Body of pancreas (tissue), 4 donors: ENCODE measurements around the gene PHAX. TPM values are rescaled to one million over a fixed set of nuclear protein-coding genes. Genes with fewer than 3 reads are reported as not detected.

Experiments
- ATAC-seq: fragments of 150-250 bp; one replicate; pipeline ENCODE4 v1.9.1; 2016
- DNase-seq, 4 donors: peaks; one replicate each; pipeline ENCODE4 v3.0.0-alpha.2; 2019
- H3K27ac ChIP-seq, 4 donors: fragments of 200-600 bp; sonication (generic); 1 replicate in 3 of 4; 2 replicates in 1 of 4; pipeline versions ENCODE4 v1.5.1 to v1.6.1; 2016 to 2019; ENCODE audit warnings: mild to moderate bottlenecking in 1 of 4, mixed read lengths in 1 of 4, moderate library complexity in 1 of 4
- H3K27me3 ChIP-seq, 2 donors: fragments of 200-600 bp; sonication (generic); one replicate each; pipeline ENCODE4 v1.6.0; 2016; ENCODE audit warnings: mild to moderate bottlenecking in 1 of 2
- H3K36me3 ChIP-seq, 2 donors: fragments of 200-600 bp; sonication (generic); replicated peaks in 1 of 2; 2 replicates each; pipeline ENCODE4 v1.5.1; 2016; ENCODE audit warnings: low read depth in 2 of 2; ENCODE audit not compliant: insufficient read depth in 1 of 2
- H3K4me1 ChIP-seq: fragments of 200-600 bp; sonication (generic); one replicate; pipeline ENCODE4 v1.6.0; 2016
- H3K4me3 ChIP-seq, 2 donors: fragments of 200-600 bp; sonication (generic); 1 replicate in 1 of 2; 2 replicates in 1 of 2; pipeline ENCODE4 v1.5.1; 2016 to 2019
- H3K9me3 ChIP-seq, 3 donors: fragments of 200-600 bp; sonication (generic); 1 replicate in 2 of 3; 2 replicates in 1 of 3; pipeline ENCODE4 v1.5.1; 2016
- POLR2A ChIP-seq, 3 donors: fragments of 450-650 bp; IDR thresholded peaks; one replicate each; pipeline ENCODE4 v1.6.1; 2016; ENCODE audit warnings: antibody characterized with exemption in 3 of 3, mild to moderate bottlenecking in 2 of 3
- WGBS, 2 donors: methylation state at CpG; one replicate each; pipeline ENCODE4 v1.1.5; 2017; 5-methylcytosine and 5-hydroxymethylcytosine counted together
- intact Hi-C: fragments of 100-400 bp; cut with DNase I; formaldehyde crosslinking; loops from one replicate; pipeline ENCODE4 v1.15.1; 2023
- total RNA-seq, 2 donors: library from RNA; depleted of rRNA; stranded (reverse); fragments of >200 nt; gene quantifications; one replicate each; pipeline ENCODE4 v1.1.0, GENCODE V29; 2016
- TF ChIP-seq, protein P1 (sequence below), 7 experiments: fragments of 450-650 bp in 4 of 7; fragments of 200-600 bp in 3 of 7; sonication (generic) in 3 of 7; IDR thresholded peaks; one replicate each; pipeline ENCODE4 v1.5.1; 2016 to 2019; ENCODE audit warnings: antibody characterized with exemption in 7 of 7

Gene PHAX
- total RNA-seq, 2 donors from 2014 or later = 24.6 to 26.7 TPM

DNA sequence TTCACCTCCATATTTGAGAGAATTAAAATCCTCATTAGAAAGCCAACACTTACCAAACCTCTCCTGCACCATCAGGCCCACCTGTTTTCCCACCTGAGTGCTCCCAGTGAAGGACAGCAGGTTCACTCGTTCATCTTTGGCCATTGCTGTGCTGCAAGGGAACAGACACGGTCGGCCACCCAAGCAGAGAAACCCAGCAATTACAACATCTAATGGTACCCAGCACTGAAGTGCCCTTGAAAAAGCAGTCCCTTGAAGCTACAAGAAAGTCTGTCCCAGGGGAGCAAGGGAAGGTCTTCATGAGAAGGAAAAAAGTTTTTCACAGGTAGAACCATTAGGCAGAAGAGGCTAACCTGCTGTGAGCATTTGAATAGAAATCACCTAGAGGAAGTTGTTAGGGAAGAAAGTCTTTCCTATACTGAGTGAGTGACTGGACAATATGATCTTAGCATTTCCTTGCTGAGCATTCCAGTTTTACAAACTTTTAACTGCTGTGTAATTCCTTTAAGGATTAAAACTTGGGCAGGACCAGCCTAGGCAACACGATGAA, 32.5 kb upstream of the PHAX start:
- H3K27me3 ChIP-seq = no peaks in the 10 kb centered on the region
- H3K4me1 ChIP-seq = no peaks in the 10 kb centered on the region
- H3K4me3 ChIP-seq = no peak overlapping the region
- H3K36me3 ChIP-seq = peaks cover 0 to 4% of the 10 kb centered on the region in 2 donors
- ATAC-seq = no peak
- no peaks in the 10 kb centered on the region for H3K9me3 ChIP-seq
- intact Hi-C loops = no loop called here
- TF ChIP-seq, protein P1, sequence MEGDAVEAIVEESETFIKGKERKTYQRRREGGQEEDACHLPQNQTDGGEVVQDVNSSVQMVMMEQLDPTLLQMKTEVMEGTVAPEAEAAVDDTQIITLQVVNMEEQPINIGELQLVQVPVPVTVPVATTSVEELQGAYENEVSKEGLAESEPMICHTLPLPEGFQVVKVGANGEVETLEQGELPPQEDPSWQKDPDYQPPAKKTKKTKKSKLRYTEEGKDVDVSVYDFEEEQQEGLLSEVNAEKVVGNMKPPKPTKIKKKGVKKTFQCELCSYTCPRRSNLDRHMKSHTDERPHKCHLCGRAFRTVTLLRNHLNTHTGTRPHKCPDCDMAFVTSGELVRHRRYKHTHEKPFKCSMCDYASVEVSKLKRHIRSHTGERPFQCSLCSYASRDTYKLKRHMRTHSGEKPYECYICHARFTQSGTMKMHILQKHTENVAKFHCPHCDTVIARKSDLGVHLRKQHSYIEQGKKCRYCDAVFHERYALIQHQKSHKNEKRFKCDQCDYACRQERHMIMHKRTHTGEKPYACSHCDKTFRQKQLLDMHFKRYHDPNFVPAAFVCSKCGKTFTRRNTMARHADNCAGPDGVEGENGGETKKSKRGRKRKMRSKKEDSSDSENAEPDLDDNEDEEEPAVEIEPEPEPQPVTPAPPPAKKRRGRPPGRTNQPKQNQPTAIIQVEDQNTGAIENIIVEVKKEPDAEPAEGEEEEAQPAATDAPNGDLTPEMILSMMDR (IDR thresholded peaks at IDR 0.05) = no peak
- TF ChIP-seq POLR2A (IDR thresholded peaks at IDR 0.05) = no peak
- no peak overlapping the region for H3K27ac ChIP-seq
- no peak for DNase-seq
- 95 to 98% methylated on average over 4 of the region's 4 CpGs for WGBS, 2 donors

DNA sequence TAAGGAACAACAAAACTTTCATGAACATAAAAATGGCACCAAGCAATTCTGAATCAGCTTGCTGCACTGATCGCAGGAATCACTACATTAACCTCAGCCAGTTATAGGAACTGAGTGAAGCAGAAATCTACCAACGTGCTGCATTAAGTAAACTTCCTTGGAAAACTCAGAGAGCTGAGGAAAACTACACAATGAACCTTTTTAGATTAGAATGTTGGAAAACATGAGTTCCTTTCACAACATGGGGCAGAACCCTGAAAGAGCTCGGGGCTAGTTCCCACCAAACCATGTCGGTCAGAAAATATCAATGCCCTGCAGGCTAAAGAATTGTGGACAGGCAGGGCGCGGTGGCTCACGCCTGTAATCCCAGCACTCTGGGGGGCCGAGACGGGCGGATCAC, 25.1 kb upstream of the PHAX start:
- peaks cover 0 to 10% of the 10 kb centered on the region in 2 donors for H3K36me3 ChIP-seq

DNA sequence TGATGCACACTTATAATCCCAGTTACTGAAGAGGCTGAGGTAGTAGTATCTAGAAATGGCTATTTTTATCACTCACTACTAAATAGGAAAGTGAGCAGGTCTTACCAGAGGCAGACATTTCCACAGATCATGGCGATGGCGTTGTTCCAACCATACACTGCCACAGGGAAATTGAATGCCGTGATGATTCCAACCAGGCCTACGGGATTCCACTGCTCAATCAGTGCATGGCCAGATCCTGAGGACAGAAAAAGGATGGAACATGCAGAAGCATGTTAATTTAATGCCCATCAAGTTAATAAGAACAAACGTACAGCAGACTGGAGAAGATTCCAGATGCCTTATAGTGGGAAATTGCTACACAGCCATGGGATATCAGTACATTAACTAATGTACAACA, 23.8 kb upstream of the PHAX start:
- Histone ChIP-seq H3K27me3 (no peaks in the 10 kb centered on the region), H3K4me3 (no peak overlapping the region), H3K36me3 (peaks cover 0 to 12% of the 10 kb centered on the region in 2 donors), H3K27ac (no peak overlapping the region), H3K4me1 (no peaks in the 10 kb centered on the region), H3K9me3 (no peaks in the 10 kb centered on the region)
- TF ChIP-seq, protein P1 (IDR thresholded peaks at IDR 0.05) = no peak
- TF ChIP-seq POLR2A (IDR thresholded peaks at IDR 0.05) = no peak
- no peak for ATAC-seq
- WGBS, 2 donors = 86 to 94% methylated on average over 5 of the region's 5 CpGs
- intact Hi-C loops = no loop called here
- no peak for DNase-seq

More for the DNA sequence above, 25.1 kb upstream of the PHAX start:
- intact Hi-C loops = no loop called here
- Histone ChIP-seq H3K4me3 (no peak overlapping the region), H3K9me3 (no peaks in the 10 kb centered on the region), H3K4me1 (no peaks in the 10 kb centered on the region), H3K27me3 (no peaks in the 10 kb centered on the region), H3K27ac (no peak overlapping the region)
- DNase-seq = no peak
- WGBS, 2 donors = 88 to 91% methylated on average over 10 of the region's 10 CpGs
- no peak for ATAC-seq
- TF ChIP-seq, protein P1 (IDR thresholded peaks at IDR 0.05) = no peak

DNA sequence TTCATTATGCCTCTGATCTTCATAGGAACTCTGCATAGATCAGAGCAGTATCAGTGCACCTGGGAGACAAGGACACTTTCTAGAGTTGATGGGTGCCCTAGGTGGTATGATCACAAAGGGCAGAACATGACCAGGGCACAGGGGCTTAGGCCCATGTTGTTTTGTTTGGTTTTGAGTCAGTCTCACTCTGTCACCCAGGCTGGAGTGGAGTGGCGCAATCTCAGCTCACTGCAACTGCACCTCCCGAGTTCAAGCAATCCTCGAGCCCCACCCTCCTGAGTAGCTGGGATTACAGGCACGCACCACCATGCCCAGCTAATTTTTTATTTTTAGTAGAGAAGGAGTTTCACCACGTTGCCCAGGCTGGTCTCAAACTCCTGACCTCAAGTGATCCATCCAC, 23.3 kb upstream of the PHAX start:
- Histone ChIP-seq H3K27me3 (no peaks in the 10 kb centered on the region), H3K9me3 (no peaks in the 10 kb centered on the region), H3K4me1 (no peaks in the 10 kb centered on the region), H3K4me3 (no peak overlapping the region), H3K36me3 (peaks cover 0 to 12% of the 10 kb centered on the region in 2 donors), H3K27ac (no peak overlapping the region)
- DNase-seq = no peak
- WGBS, 2 donors = 89 to 98% methylated on average over 5 of the region's 5 CpGs
- TF ChIP-seq POLR2A (IDR thresholded peaks at IDR 0.05) = no peak
- TF ChIP-seq, protein P1 (IDR thresholded peaks at IDR 0.05) = no peak
- intact Hi-C loops = no loop called here
- no peak for ATAC-seq

DNA sequence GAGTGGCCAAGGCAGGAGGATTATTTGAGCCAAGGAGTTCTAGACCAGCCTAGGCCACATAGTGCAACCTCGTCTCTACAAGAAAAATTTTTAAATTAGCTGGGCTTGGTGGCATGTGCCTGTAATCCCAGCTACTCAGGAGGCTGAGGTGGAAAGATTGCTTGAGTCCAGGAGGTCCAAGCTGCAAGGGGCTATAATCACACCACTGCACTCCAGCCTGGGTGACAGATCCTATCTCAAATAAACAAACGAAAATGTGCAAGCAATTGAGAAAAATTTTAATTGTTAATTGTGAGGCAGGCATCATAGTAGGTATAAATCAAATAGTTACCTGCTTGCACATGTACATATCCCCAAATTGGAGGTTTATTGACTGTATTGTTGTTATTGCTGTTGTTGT, 21.0 kb upstream of the PHAX start:
- Histone ChIP-seq H3K27ac (no peak overlapping the region), H3K27me3 (no peaks in the 10 kb centered on the region), H3K4me3 (no peak overlapping the region), H3K9me3 (no peaks in the 10 kb centered on the region), H3K4me1 (no peaks in the 10 kb centered on the region), H3K36me3 (peaks cover 0 to 14% of the 10 kb centered on the region in 2 donors)
- intact Hi-C loops = no loop called here
- ATAC-seq (no peak), DNase-seq (no peak)
- WGBS, 2 donors = 63 to 81% methylated on average over 2 of the region's 2 CpGs
- TF ChIP-seq POLR2A (IDR thresholded peaks at IDR 0.05) = no peak
- TF ChIP-seq, protein P1 (IDR thresholded peaks at IDR 0.05) = no peak
